H1 (cell line): ENCODE results near the gene ZNF175. TPM values are rescaled to one million over a fixed set of nuclear protein-coding genes. Genes with fewer than 3 reads are reported as not detected.

Experiments used
- CTCF ChIA-PET: fragments of 300-600 bp; sonication (Branson Sonifier 250); formaldehyde crosslinking; loops from one replicate; lab custom pipeline; 2021; ENCODE audit not compliant: partially characterized antibody; lab: Charles Lee
- POLR2A ChIA-PET: fragments of 300-600 bp; sonication (Branson Sonifier 250); formaldehyde crosslinking; loops from one replicate; lab custom pipeline; 2021; ENCODE audit warnings: inconsistent platforms; ENCODE audit not compliant: partially characterized antibody; lab: Charles Lee
- DNase-seq, 2 experiments: peaks; one replicate each; pipeline versions ENCODE4 v3.0.0 to v3.0.0-alpha.2; 2010 to 2022; ENCODE audit warnings: low spot score in 2 of 2, low read depth in 1 of 2, mixed read lengths in 1 of 2
- FAIRE-seq: peaks from 2 replicates; lab custom pipeline; 2011; peaks lifted over from hg19 to GRCh38; lab: Jason Lieb, UNC
- H2AFZ ChIP-seq: 2 replicates; pipeline ENCODE4 v1.8.1; 2012; ENCODE audit warnings: low read length, inconsistent platforms
- H2AK5ac ChIP-seq: 2 replicates; pipeline ENCODE4 v1.6.1; 2013; ENCODE audit warnings: low read depth, low read length
- H2BK120ac ChIP-seq: replicated peaks from 2 replicates; pipeline ENCODE3; 2013; ENCODE audit warnings: low read depth, low read length, inconsistent platforms
- H2BK12ac ChIP-seq: 2 replicates; pipeline ENCODE4 v1.6.1; 2013; ENCODE audit warnings: low read depth, low read length
- H2BK15ac ChIP-seq: 2 replicates; pipeline ENCODE4 v1.6.1; 2013; ENCODE audit warnings: low read length
- H2BK20ac ChIP-seq: 2 replicates; pipeline ENCODE4 v1.6.1; 2013; ENCODE audit warnings: low read length
- H2BK5ac ChIP-seq: 2 replicates; pipeline ENCODE4 v1.6.1; 2013; ENCODE audit warnings: low read depth, low read length
- H3K14ac ChIP-seq: 2 replicates; pipeline ENCODE4 v1.6.1; 2013; ENCODE audit warnings: inconsistent platforms; ENCODE audit not compliant: insufficient read length
- H3K18ac ChIP-seq: 2 replicates; pipeline ENCODE4 v1.6.1; 2013; ENCODE audit warnings: low read length; ENCODE audit errors: extremely low read depth
- H3K23ac ChIP-seq: 2 replicates; pipeline ENCODE4 v1.6.1; 2013; ENCODE audit warnings: inconsistent platforms; ENCODE audit not compliant: insufficient read length
- H3K23me2 ChIP-seq: 2 replicates; pipeline ENCODE4 v1.6.1; 2013; ENCODE audit warnings: low read depth, low read length
- H3K27ac ChIP-seq: 2 replicates; pipeline ENCODE4 v1.6.1; 2011; ENCODE audit warnings: low read depth, low read length, inconsistent platforms
- H3K27me3 ChIP-seq, 4 experiments: replicated peaks in 1 of 4; 1 replicate in 1 of 4; 2 replicates in 3 of 4; pipeline versions ENCODE4 v1.6.1 to v1.8.1; 2011 to 2013; ENCODE audit warnings: low read length in 3 of 4, mild to moderate bottlenecking in 3 of 4, inconsistent platforms in 2 of 4, mixed read lengths in 2 of 4, moderate library complexity in 1 of 4; ENCODE audit not compliant: control insufficient read depth in 3 of 4, insufficient read depth in 3 of 4; ENCODE audit errors: extremely low read depth in 1 of 4
- H3K36me3 ChIP-seq, 4 experiments: 2 replicates each; pipeline versions ENCODE4 v1.6.1 to v1.8.1; 2011 to 2013; ENCODE audit warnings: mild to moderate bottlenecking in 4 of 4, low read length in 3 of 4, moderate library complexity in 2 of 4, control low read depth in 1 of 4, inconsistent platforms in 1 of 4; ENCODE audit not compliant: insufficient read depth in 4 of 4, control insufficient read depth in 2 of 4
- H3K4ac ChIP-seq: replicated peaks from 2 replicates; pipeline ENCODE3; 2013; ENCODE audit warnings: low read length, low read depth, mixed read lengths, inconsistent platforms; ENCODE audit not compliant: insufficient read length
- H3K4me1 ChIP-seq, 4 experiments: replicated peaks in 1 of 4; 1 replicate in 1 of 4; 2 replicates in 3 of 4; pipeline versions ENCODE4 v1.6.1 to v1.8.1; 2011 to 2013; ENCODE audit warnings: low read length in 3 of 4, inconsistent platforms in 2 of 4, mixed read lengths in 1 of 4; ENCODE audit not compliant: insufficient read depth in 4 of 4, control insufficient read depth in 3 of 4
- H3K4me2 ChIP-seq, 2 experiments: 2 replicates each; pipeline versions ENCODE4 v1.6.1 to v1.8.1; 2011 to 2013; ENCODE audit warnings: low read depth in 2 of 2, low read length in 2 of 2, control low read depth in 1 of 2, inconsistent platforms in 1 of 2, mild to moderate bottlenecking in 1 of 2; ENCODE audit not compliant: insufficient read depth in 1 of 2
- H3K4me3 ChIP-seq, 4 experiments: fragments of 200-600, 300-600 bp in 1 of 4; sonication (generic), shearing (Covaris generic), sonication (Bioruptor Twin) in 1 of 4; 2 replicates each; pipeline versions ENCODE4 v1.5.1 to v1.8.1; 2011 to 2016; ENCODE audit warnings: low read length in 4 of 4, low read depth in 3 of 4, control low read depth in 2 of 4, inconsistent platforms in 2 of 4, mild to moderate bottlenecking in 2 of 4, mixed read lengths in 1 of 4, moderate library complexity in 1 of 4; ENCODE audit not compliant: insufficient read depth in 2 of 4; ENCODE audit errors: extremely low read depth in 1 of 4
- H3K56ac ChIP-seq: replicated peaks from 2 replicates; pipeline ENCODE3; 2013; ENCODE audit warnings: low read depth, mild to moderate bottlenecking, mixed read lengths, low read length, inconsistent platforms; ENCODE audit not compliant: insufficient read length
- H3K79me1 ChIP-seq: 2 replicates; pipeline ENCODE4 v1.6.1; 2013; ENCODE audit warnings: low read depth, low read length, control low read depth
- H3K79me2 ChIP-seq, 2 experiments: 2 replicates each; pipeline versions ENCODE4 v1.6.1 to v1.8.1; 2012 to 2013; ENCODE audit warnings: low read length in 2 of 2, mild to moderate bottlenecking in 2 of 2, inconsistent platforms in 1 of 2; ENCODE audit not compliant: insufficient read depth in 2 of 2, control insufficient read depth in 1 of 2
- H3K9ac ChIP-seq, 4 experiments: replicated peaks in 1 of 4; 1 replicate in 1 of 4; 2 replicates in 3 of 4; pipeline versions ENCODE4 v1.6.1 to v1.8.1; 2011 to 2013; ENCODE audit warnings: low read depth in 3 of 4, low read length in 3 of 4, control low read depth in 2 of 4, mild to moderate bottlenecking in 2 of 4, moderate library complexity in 2 of 4, inconsistent platforms in 1 of 4; ENCODE audit errors: extremely low read depth in 1 of 4
- H3K9me3 ChIP-seq, 2 experiments: 2 replicates each; pipeline versions ENCODE4 v1.6.1 to v1.8.1; 2012 to 2013; ENCODE audit warnings: mild to moderate bottlenecking in 2 of 2, moderate library complexity in 2 of 2, control low read depth in 1 of 2, inconsistent platforms in 1 of 2, low read depth in 1 of 2, low read length in 1 of 2, mixed read lengths in 1 of 2; ENCODE audit not compliant: insufficient read depth in 2 of 2
- H4K20me1 ChIP-seq, 2 experiments: replicated peaks in 1 of 2; 2 replicates each; pipeline versions ENCODE3 to v1.8.1; 2011 to 2013; ENCODE audit warnings: inconsistent platforms in 2 of 2, low read length in 2 of 2, mild to moderate bottlenecking in 1 of 2; ENCODE audit not compliant: insufficient read depth in 2 of 2, control insufficient read depth in 1 of 2
- H4K5ac ChIP-seq: 2 replicates; pipeline ENCODE4 v1.6.1; 2013; ENCODE audit warnings: low read length, low read depth, mixed read lengths, inconsistent platforms; ENCODE audit not compliant: insufficient read length
- H4K8ac ChIP-seq: 2 replicates; pipeline ENCODE4 v1.8.0; 2013; ENCODE audit warnings: mild to moderate bottlenecking, moderate library complexity, low read length, inconsistent platforms; ENCODE audit not compliant: insufficient read depth; ENCODE audit errors: extremely low read depth
- H4K91ac ChIP-seq: replicated peaks from 2 replicates; pipeline ENCODE3; 2013; ENCODE audit warnings: low read length, mixed read lengths, inconsistent platforms; ENCODE audit not compliant: insufficient read length
- ASH2L ChIP-seq: fragments of 200-600, 300-600 bp; sonication (generic); IDR thresholded peaks from one replicate; pipeline ENCODE4 v1.7.1; 2017; ENCODE audit warnings: low read length
- BACH1 ChIP-seq: IDR thresholded peaks from 2 replicates; pipeline ENCODE4 v1.6.1; 2012; ENCODE audit warnings: low read length, improper control_type of control experiment
- BCL11A ChIP-seq, 2 experiments: IDR thresholded peaks; one replicate each; pipeline ENCODE4 v1.6.1; 2011; ENCODE audit warnings: low read depth in 2 of 2, low read length in 2 of 2, mild to moderate bottlenecking in 2 of 2
- GABPA ChIP-seq: IDR thresholded peaks from 2 replicates; pipeline ENCODE4 v1.6.1; 2011; ENCODE audit warnings: mild to moderate bottlenecking, low read length, moderate library complexity, borderline replicate concordance; ENCODE audit not compliant: insufficient read depth
- KDM5A ChIP-seq: fragments of 200-600 bp; IDR thresholded peaks from 2 replicates; pipeline ENCODE4 v1.7.1; 2012; ENCODE audit warnings: mild to moderate bottlenecking, low read length, inconsistent platforms, mixed read lengths
- MAFK ChIP-seq: IDR thresholded peaks from 2 replicates; pipeline ENCODE4 v1.6.1; 2012; ENCODE audit warnings: low read depth, mild to moderate bottlenecking, improper control_type of control experiment, low read length
- NANOG ChIP-seq: IDR thresholded peaks from 2 replicates; pipeline ENCODE4 v1.6.1; 2011; ENCODE audit warnings: low read length, low read depth, mild to moderate bottlenecking, inconsistent platforms; ENCODE audit not compliant: insufficient read depth, poor library complexity, severe bottlenecking
- POLR2AphosphoS5 ChIP-seq: IDR thresholded peaks from 2 replicates; pipeline ENCODE4 v1.6.1; 2011; ENCODE audit warnings: low read depth, low read length
- RXRA ChIP-seq: IDR thresholded peaks from 2 replicates; pipeline ENCODE4 v1.6.1; 2011; ENCODE audit warnings: low read depth, mild to moderate bottlenecking, low read length, moderate library complexity; ENCODE audit not compliant: insufficient read depth
- SRF ChIP-seq: IDR thresholded peaks from 2 replicates; pipeline ENCODE4 v1.6.1; 2011; ENCODE audit warnings: mild to moderate bottlenecking, low read depth, low read length, moderate library complexity
- TAF1 ChIP-seq: IDR thresholded peaks from 2 replicates; pipeline ENCODE4 v1.6.1; 2011; ENCODE audit warnings: mild to moderate bottlenecking, low read depth, low read length
- WGBS, 2 experiments: shearing (Covaris generic) in 1 of 2; methylation state at CpG; one replicate each; pipeline versions ENCODE4 v1.1.6 to v1.1.7; 2013 to 2015; ENCODE audit warnings: low lambda C conversion rate in 2 of 2, mixed read lengths in 2 of 2, inconsistent platforms in 1 of 2, low coverage in 1 of 2, missing lambda C conversion rate in 1 of 2; ENCODE audit not compliant: insufficient replicate concordance in 2 of 2, insufficient coverage in 1 of 2, insufficient read length in 1 of 2; ENCODE audit errors: extremely low coverage in 1 of 2, missing lambda C conversion rate in 1 of 2; 5-methylcytosine and 5-hydroxymethylcytosine counted together
- polyA plus RNA-seq, 7 experiments: library from polyadenylated mRNA; depleted of rRNA in 3 of 7; stranded (reverse) in 5 of 7; unstranded in 2 of 7; fragments of >200 nt in 5 of 7; fragments of 200-250 nt in 2 of 7; gene quantifications; 1 replicate in 5 of 7; 2 replicates in 1 of 7; 4 replicates in 1 of 7; pipeline versions ENCODE4 v1.2.1 to v1.2.3, GENCODE V29; 2011 to 2013; ENCODE audit warnings: missing spikeins in 2 of 7, mixed read lengths in 2 of 7
- total RNA-seq: library from RNA; stranded (reverse); fragmentation: NEBNext Ultra II Directional; extraction: Animal tissue kit (Norgen Biotek cat#: 25700); gene quantifications from 2 replicates; pipeline ENCODE4 v1.2.1, GENCODE V29; 2021
- TF ChIP-seq, protein P1 (sequence below): IDR thresholded peaks from 2 replicates; pipeline ENCODE4 v1.6.1; 2011; ENCODE audit warnings: low read depth, mild to moderate bottlenecking, low read length; ENCODE audit not compliant: insufficient read depth

ZNF175 gene
- total and polyA plus RNA-seq, 2 of the 8 experiments (the other 6 are each of a cell fraction or from before 2014, with no cell fraction given), result 1.7 to 11.1 TPM

DNA sequence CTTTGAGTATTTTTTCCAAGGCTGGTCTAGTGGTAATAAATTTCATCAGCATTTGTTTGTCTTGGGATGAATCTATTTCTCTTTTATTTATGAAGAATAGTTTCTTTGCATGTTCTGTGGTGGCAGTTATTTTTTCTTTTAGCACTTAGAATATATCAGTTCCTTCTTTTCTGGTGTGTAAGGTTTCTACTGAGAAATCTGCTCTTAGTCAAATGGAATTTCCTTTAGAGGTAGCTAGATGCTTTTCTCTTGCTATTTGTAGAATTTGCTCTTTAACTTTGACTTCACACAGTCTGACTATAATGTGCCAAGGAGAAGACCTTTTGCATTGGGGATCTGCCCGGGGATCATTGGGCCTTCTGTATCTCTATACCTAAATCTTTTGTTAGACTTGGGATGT lies 35.5 kb upstream of the ZNF175 start:
- H3K27me3 ChIP-seq, result no peaks in the 10 kb centered on the region
- H3K4me3 ChIP-seq, result no peak overlapping the region
- no peak overlapping the region for H2BK5ac ChIP-seq
- H3K79me2 ChIP-seq, result no peaks in the 10 kb centered on the region
- peaks cover 37 to 48% of the 10 kb centered on the region in 2 experiments for H3K9me3 ChIP-seq
- no peak overlapping the region for H3K4ac ChIP-seq
- TF ChIP-seq ASH2L (no peak), MAFK (no peak), BACH1 (no peak), BCL11A (IDR thresholded peaks at IDR 0.05; ENCODE audit: low read depth in 2 of 2, low read length in 2 of 2) (no peak), KDM5A (no peak), POLR2AphosphoS5 (no peak), GABPA (no peak), RXRA (no peak), NANOG (no peak), SRF (no peak), TAF1 (no peak)
- TF ChIP-seq, protein P1, sequence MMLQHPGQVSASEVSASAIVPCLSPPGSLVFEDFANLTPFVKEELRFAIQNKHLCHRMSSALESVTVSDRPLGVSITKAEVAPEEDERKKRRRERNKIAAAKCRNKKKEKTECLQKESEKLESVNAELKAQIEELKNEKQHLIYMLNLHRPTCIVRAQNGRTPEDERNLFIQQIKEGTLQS, result no peak
- H2BK120ac ChIP-seq, result no peak overlapping the region
- H2BK12ac ChIP-seq, result no peak overlapping the region
- no peak overlapping the region for H4K91ac ChIP-seq
- H3K18ac ChIP-seq, result no peak overlapping the region
- no peak for FAIRE-seq
- no peak overlapping the region for H4K8ac ChIP-seq
- 64% methylated on average over 1 of the region's 1 CpG; no CpG with 5 or more reads in 1 of the 2 experiments for WGBS, 2 experiments
- H3K56ac ChIP-seq, result no peak overlapping the region
- no peaks in the 10 kb centered on the region for H3K79me1 ChIP-seq
- H2AK5ac ChIP-seq, result no peak overlapping the region
- no peak overlapping the region for H3K23ac ChIP-seq
- H3K36me3 ChIP-seq, result no peaks in the 10 kb centered on the region
- H2AFZ ChIP-seq, result no peak overlapping the region
- no peak for DNase-seq
- H3K23me2 ChIP-seq, result no peaks in the 10 kb centered on the region
- POLR2A ChIA-PET, result no interaction called here
- CTCF ChIA-PET, result no interaction called here
- no peak overlapping the region for H3K14ac ChIP-seq
- H3K4me1 ChIP-seq, result peaks cover 0 to 5% (median 0%) of the 10 kb centered on the region in 4 experiments; a peak in 1 of 7 replicates
- H3K9ac ChIP-seq, result no peak overlapping the region
- H2BK20ac ChIP-seq, result no peak overlapping the region
- H4K20me1 ChIP-seq, result no peaks in the 10 kb centered on the region
- H2BK15ac ChIP-seq, result no peak overlapping the region
- H3K27ac ChIP-seq, result no peak overlapping the region
- H3K4me2 ChIP-seq, result no peak overlapping the region
- no peak overlapping the region for H4K5ac ChIP-seq
